Right atrium auricular region (tissue), 2 donors: Measurements from ENCODE around the gene SCYL2. TPM values are rescaled to one million over a fixed set of nuclear protein-coding genes. Genes with fewer than 3 reads are reported as not detected.

ENCODE experiments used
- DNase-seq: peaks from one replicate; pipeline ENCODE4 v3.0.0-alpha.2; 2019; ENCODE audit warnings: low spot score
- H3K27ac ChIP-seq, 2 donors: fragments of 200-600 bp; sonication (generic); 1 replicate in 1 of 2; 2 replicates in 1 of 2; pipeline ENCODE4 v1.5.1; 2016 to 2019
- H3K27me3 ChIP-seq, 2 donors: fragments of 200-600 bp; sonication (generic); one replicate each; pipeline versions ENCODE4 v1.5.1 to v1.6.0; 2017 to 2019
- H3K36me3 ChIP-seq: fragments of 200-600 bp; sonication (generic); one replicate; pipeline ENCODE4 v1.5.1; 2016
- H3K4me1 ChIP-seq, 2 donors: fragments of 200-600 bp; sonication (generic); one replicate each; pipeline versions ENCODE4 v1.5.1 to v1.6.0; 2017 to 2019
- H3K4me3 ChIP-seq, 2 donors: fragments of 200-600 bp; sonication (generic); 1 replicate in 1 of 2; 2 replicates in 1 of 2; pipeline ENCODE4 v1.5.1; 2017 to 2019; ENCODE audit warnings: mild to moderate bottlenecking in 1 of 2, moderate library complexity in 1 of 2
- H3K9me3 ChIP-seq, 2 donors: fragments of 200-600 bp; sonication (generic); one replicate each; pipeline ENCODE4 v1.5.1; 2019
- CTCF ChIP-seq, 2 donors: fragments of 200-600 bp; sonication (generic); IDR thresholded peaks; one replicate each; pipeline ENCODE4 v1.5.1; 2019; ENCODE audit warnings: antibody characterized with exemption in 2 of 2
- total RNA-seq, 2 donors: library from RNA; depleted of rRNA; stranded (reverse); fragments of >200 nt; gene quantifications; one replicate each; pipeline ENCODE4 v1.1.0, GENCODE V29; 2016

The SCYL2 gene
- total RNA-seq, 2 donors from 2014 or later: 21.1 to 36.9 TPM

GRCh38 chr12:100360450-100360849 lies 93.5 kb downstream of the SCYL2 start:
- Histone ChIP-seq H3K4me3 (no peak overlapping the region), H3K27me3 (no peaks in the 10 kb centered on the region), H3K4me1 (no peaks in the 10 kb centered on the region), H3K27ac (no peak overlapping the region), H3K36me3 (no peaks in the 10 kb centered on the region), H3K9me3 (no peaks in the 10 kb centered on the region)
- DNase-seq: no peak
- TF ChIP-seq CTCF (IDR thresholded peaks at IDR 0.05): no peak

- Histone ChIP-seq H3K27ac (no peak overlapping the region), H3K4me1 (no peaks in the 10 kb centered on the region), H3K36me3 (no peaks in the 10 kb centered on the region), H3K27me3 (no peaks in the 10 kb centered on the region), H3K4me3 (no peak overlapping the region), H3K9me3 (no peaks in the 10 kb centered on the region)
- TF ChIP-seq CTCF (IDR thresholded peaks at IDR 0.05): no peak
- no peak for DNase-seq
Observed at GRCh38 chr12:100364324-100364723, 97.3 kb downstream of the SCYL2 start.

- Histone ChIP-seq H3K36me3 (no peaks in the 10 kb centered on the region), H3K27me3 (no peaks in the 10 kb centered on the region), H3K27ac (no peak overlapping the region), H3K4me1 (no peaks in the 10 kb centered on the region), H3K9me3 (no peaks in the 10 kb centered on the region), H3K4me3 (no peak overlapping the region)
- no peak for DNase-seq
- TF ChIP-seq CTCF (IDR thresholded peaks at IDR 0.05): no peak
Observed at GRCh38 chr12:100365411-100365810, 98.4 kb downstream of the SCYL2 start.

GRCh38 chr12:100368066-100368465 lies 101.1 kb downstream of the SCYL2 start:
- no peak for DNase-seq
- Histone ChIP-seq H3K27me3 (no peaks in the 10 kb centered on the region), H3K4me3 (no peak overlapping the region), H3K36me3 (no peaks in the 10 kb centered on the region), H3K27ac (no peak overlapping the region), H3K4me1 (no peaks in the 10 kb centered on the region), H3K9me3 (no peaks in the 10 kb centered on the region)
- TF ChIP-seq CTCF (IDR thresholded peaks at IDR 0.05): no peak

- Histone ChIP-seq H3K27ac (no peak overlapping the region), H3K27me3 (no peaks in the 10 kb centered on the region), H3K4me3 (no peak overlapping the region), H3K36me3 (no peaks in the 10 kb centered on the region), H3K4me1 (peaks cover 0 to 6% of the 10 kb centered on the region in 2 donors), H3K9me3 (no peaks in the 10 kb centered on the region)
- TF ChIP-seq CTCF (IDR thresholded peaks at IDR 0.05): no peak
- no peak for DNase-seq
Observed at GRCh38 chr12:100371146-100371545, 104.2 kb downstream of the SCYL2 start.

GRCh38 chr12:100372853-100373640 lies 106.1 kb downstream of the SCYL2 start:
- no peaks in the 10 kb centered on the region for H3K27me3 ChIP-seq
- no peak overlapping the region for H3K4me3 ChIP-seq
- H3K4me1 ChIP-seq: peaks cover 0 to 6% of the 10 kb centered on the region in 2 donors
- no peak overlapping the region for H3K27ac ChIP-seq
- no peak for DNase-seq
- H3K36me3 ChIP-seq: no peaks in the 10 kb centered on the region
- H3K9me3 ChIP-seq: no peaks in the 10 kb centered on the region
- TF ChIP-seq CTCF (IDR thresholded peaks at IDR 0.05): no peak
